ENCODE measurements around the gene SCAP. TPM values are rescaled to one million over a fixed set of nuclear protein-coding genes. Genes with fewer than 3 reads are reported as not detected.

The SCAP gene
- total RNA-seq, 2 experiments from 2014 or later = 45.1 to 52.2 TPM

GRCh38 chr3:47404955-47405790 is 70.6 kb downstream of the SCAP start:
- Mint-ChIP-seq H3K4me1 (ENCODE audit: low read depth) (no peaks in the 10 kb centered on the region), H3K36me3 (ENCODE audit: low read depth) (peaks cover 4% of the 10 kb centered on the region), H3K4me3 (no peak overlapping the region), H3K27ac (no peak overlapping the region), H3K27me3 (no peaks in the 10 kb centered on the region), H3K9me3 (no peaks in the 10 kb centered on the region)
- intact Hi-C loops (cut with micrococcal nuclease) = no loop called here
- ATAC-seq (no peak), DNase-seq (no peak)
- ChIA-PET CTCF (no interaction called here), POLR2A (interaction anchor here (0.9 to 1.4 kb wide), 4 partner anchors 11 to 103 kb away, joined by 3 to 4 read pairs (median 3); no protein-coding TSS in a partner anchor)
- no peak for TF ChIP-seq CTCF (IDR thresholded peaks at IDR 0.05)

GRCh38 chr3:47404431-47404876 is 71.3 kb downstream of the SCAP start:
- Mint-ChIP-seq H3K4me3 (no peak overlapping the region), H3K36me3 (ENCODE audit: low read depth) (peaks cover 4% of the 10 kb centered on the region), H3K9me3 (no peaks in the 10 kb centered on the region), H3K27me3 (no peaks in the 10 kb centered on the region), H3K27ac (no peak overlapping the region), H3K4me1 (ENCODE audit: low read depth) (no peaks in the 10 kb centered on the region)
- DNase-seq (no peak), ATAC-seq (no peak)
- ChIA-PET POLR2A (interaction anchor here (0.9 to 1.4 kb wide), 4 partner anchors 11 to 104 kb away, joined by 3 to 4 read pairs (median 3); no protein-coding TSS in a partner anchor), CTCF (no interaction called here)
- intact Hi-C loops (cut with micrococcal nuclease) = no loop called here
- no peak for TF ChIP-seq CTCF (IDR thresholded peaks at IDR 0.05)

- TF ChIP-seq CTCF (IDR thresholded peaks at IDR 0.05) = no peak
- no peaks in the 10 kb centered on the region for H3K9me3 Mint-ChIP-seq
- CTCF ChIA-PET = interaction anchor here (1.0 to 1.7 kb wide), 4 partner anchors 10 to 21 kb away, joined by 3 to 5 read pairs (median 4); no protein-coding TSS in a partner anchor
- no peak overlapping the region for H3K4me3 Mint-ChIP-seq
- H3K36me3 Mint-ChIP-seq (ENCODE audit: low read depth) = peaks cover 4% of the 10 kb centered on the region
- DNase-seq = no peak
- no peak for ATAC-seq
- intact Hi-C loops (cut with micrococcal nuclease) = no loop called here
- H3K4me1 Mint-ChIP-seq (ENCODE audit: low read depth) = peaks cover 13% of the 10 kb centered on the region
- POLR2A ChIA-PET = interaction anchor here (1.0 to 1.6 kb wide), 4 partner anchors 9 to 21 kb away, joined by 3 to 4 read pairs (median 4); no protein-coding TSS in a partner anchor
- no peak overlapping the region for H3K27ac Mint-ChIP-seq
- H3K27me3 Mint-ChIP-seq = no peaks in the 10 kb centered on the region
These were observed 76.0 kb downstream of the SCAP start for GRCh38 chr3:47399531-47400270.

GRCh38 chr3:47399016-47399415 is 76.7 kb downstream of the SCAP start:
- H3K4me1 Mint-ChIP-seq (ENCODE audit: low read depth) = peaks cover 17% of the 10 kb centered on the region
- H3K4me3 Mint-ChIP-seq = no peak overlapping the region
- POLR2A ChIA-PET = interaction anchor here (1.0 to 1.6 kb wide), 2 partner anchors 12 to 21 kb away, joined by 4 read pairs; no protein-coding TSS in a partner anchor
- ATAC-seq (no peak), DNase-seq (no peak)
- H3K9me3 Mint-ChIP-seq = no peaks in the 10 kb centered on the region
- CTCF ChIA-PET = interaction anchor here (1.0 to 1.6 kb wide), 3 partner anchors 11 to 22 kb away, joined by 3 to 4 read pairs (median 3); no protein-coding TSS in a partner anchor
- no peaks in the 10 kb centered on the region for H3K27me3 Mint-ChIP-seq
- H3K27ac Mint-ChIP-seq = no peak overlapping the region
- no peak for TF ChIP-seq CTCF (IDR thresholded peaks at IDR 0.05)
- intact Hi-C loops (cut with micrococcal nuclease) = no loop called here
- peaks cover 4% of the 10 kb centered on the region for H3K36me3 Mint-ChIP-seq (ENCODE audit: low read depth)

Data from activated CD8-positive, alpha-beta T cell treated with anti-CD3 and anti-CD28 coated beads for 36 hours (primary cell).